SK-N-MC (cell line): ENCODE measurements around the gene CCL24.

ENCODE experiments used
- DNase-seq: peaks from one replicate; pipeline ENCODE4 v3.0.0-alpha.2; 2011; ENCODE audit warnings: low read depth, low spot score
- H3K27ac ChIP-seq: fragments of 200-600 bp; sonication (generic); 2 replicates; pipeline ENCODE4 v1.5.1; 2016; ENCODE audit warnings: mixed run types
- H3K36me3 ChIP-seq: fragments of 200-600 bp; sonication (generic); 2 replicates; pipeline ENCODE4 v1.6.1; 2017; ENCODE audit warnings: antibody characterized with exemption, low read length, mixed read lengths; ENCODE audit not compliant: insufficient read depth
- H3K4me3 ChIP-seq: fragments of 200-600 bp; sonication (generic); 2 replicates; pipeline ENCODE4 v1.5.1; 2016
- H3K9ac ChIP-seq: fragments of 200-600 bp; sonication (generic); 2 replicates; pipeline ENCODE4 v1.8.0; 2017; ENCODE audit warnings: mixed run types, mixed read lengths; ENCODE audit not compliant: insufficient read length
- H3K9me3 ChIP-seq: fragments of 200-600 bp; sonication (generic); 2 replicates; pipeline ENCODE4 v1.6.1; 2017; ENCODE audit warnings: low read depth, mild to moderate bottlenecking, antibody characterized with exemption, low read length, moderate library complexity, mixed read lengths
- EZH2 ChIP-seq: fragments of 200-600 bp; sonication (generic); IDR thresholded peaks from one replicate; pipeline ENCODE4 v1.6.1; 2017; ENCODE audit warnings: antibody characterized with exemption
- FOXP2 ChIP-seq: optimal IDR thresholded peaks from 2 replicates; pipeline ENCODE3; 2011; ENCODE audit warnings: mild to moderate bottlenecking, moderate library complexity; ENCODE audit not compliant: insufficient read depth; ENCODE audit errors: extremely low read length, control extremely low read depth
- POLR2AphosphoS5 ChIP-seq: IDR thresholded peaks from 2 replicates; pipeline ENCODE4 v1.6.1; 2012; ENCODE audit warnings: mild to moderate bottlenecking, low read depth, low read length, borderline replicate concordance

CCL24 gene

GRCh38 chr7:75823198-75823910, 9.7 kb upstream of the CCL24 start:
- H3K4me3 ChIP-seq, result no peak overlapping the region
- no peaks in the 10 kb centered on the region for H3K36me3 ChIP-seq
- H3K9ac ChIP-seq, result no peak overlapping the region
- no peak for DNase-seq
- TF ChIP-seq POLR2AphosphoS5 (no peak), FOXP2 (no peak), EZH2 (no peak)
- no peak overlapping the region for H3K27ac ChIP-seq
- no peaks in the 10 kb centered on the region for H3K9me3 ChIP-seq

GRCh38 chr7:75820688-75821087, 7.1 kb upstream of the CCL24 start:
- no peak overlapping the region for H3K4me3 ChIP-seq
- TF ChIP-seq FOXP2, result no peak
- TF ChIP-seq POLR2AphosphoS5, result no peak
- TF ChIP-seq EZH2, result no peak
- H3K9me3 ChIP-seq, result no peaks in the 10 kb centered on the region
- no peak for DNase-seq
- no peak overlapping the region for H3K27ac ChIP-seq
- H3K36me3 ChIP-seq, result no peaks in the 10 kb centered on the region
- H3K9ac ChIP-seq, result no peak overlapping the region

- no peaks in the 10 kb centered on the region for H3K36me3 ChIP-seq
- no peak overlapping the region for H3K9ac ChIP-seq
- TF ChIP-seq FOXP2, result no peak
- no peak for TF ChIP-seq POLR2AphosphoS5
- no peak for TF ChIP-seq EZH2
- no peaks in the 10 kb centered on the region for H3K9me3 ChIP-seq
- no peak for DNase-seq
- H3K4me3 ChIP-seq, result no peak overlapping the region
- H3K27ac ChIP-seq, result no peak overlapping the region
These were observed 6.1 kb upstream of the CCL24 start for GRCh38 chr7:75819711-75820110.

- DNase-seq, result no peak
- Histone ChIP-seq H3K9ac (no peak overlapping the region), H3K36me3 (no peaks in the 10 kb centered on the region), H3K9me3 (no peaks in the 10 kb centered on the region), H3K27ac (no peak overlapping the region), H3K4me3 (no peak overlapping the region)
- TF ChIP-seq EZH2 (no peak), FOXP2 (no peak), POLR2AphosphoS5 (no peak)
These were observed 4.9 kb upstream of the CCL24 start for GRCh38 chr7:75818472-75818871.

GRCh38 chr7:75817116-75817515, 3.5 kb upstream of the CCL24 start:
- TF ChIP-seq FOXP2 (no peak), POLR2AphosphoS5 (no peak), EZH2 (no peak)
- Histone ChIP-seq H3K27ac (no peak overlapping the region), H3K9me3 (no peaks in the 10 kb centered on the region), H3K9ac (no peak overlapping the region), H3K4me3 (no peak overlapping the region), H3K36me3 (no peaks in the 10 kb centered on the region)
- DNase-seq, result no peak

GRCh38 chr7:75815418-75816064, 1.9 kb upstream of the CCL24 start:
- no peak overlapping the region for H3K9ac ChIP-seq
- TF ChIP-seq FOXP2 (no peak), POLR2AphosphoS5 (no peak), EZH2 (no peak)

GRCh38 chr7:75814407-75814947, 871 bp upstream of the CCL24 start:
- DNase-seq, result no peak

More at GRCh38 chr7:75815418-75816064, 1.9 kb upstream of the CCL24 start:
- Histone ChIP-seq H3K27ac (no peak overlapping the region), H3K9me3 (no peaks in the 10 kb centered on the region), H3K4me3 (no peak overlapping the region), H3K36me3 (no peaks in the 10 kb centered on the region)
- DNase-seq, result no peak

GRCh38 chr7:75813084-75813483, 522 bp downstream of the CCL24 start:
- H3K9ac ChIP-seq, result no peak overlapping the region
- H3K36me3 ChIP-seq, result no peaks in the 10 kb centered on the region
- TF ChIP-seq EZH2 (no peak), POLR2AphosphoS5 (no peak), FOXP2 (no peak)
- no peaks in the 10 kb centered on the region for H3K9me3 ChIP-seq
- H3K4me3 ChIP-seq, result no peak overlapping the region
- no peak overlapping the region for H3K27ac ChIP-seq
- DNase-seq, result no peak

More at GRCh38 chr7:75814407-75814947, 871 bp upstream of the CCL24 start:
- no peaks in the 10 kb centered on the region for H3K36me3 ChIP-seq
- no peak overlapping the region for H3K4me3 ChIP-seq
- no peak for TF ChIP-seq POLR2AphosphoS5
- no peak for TF ChIP-seq EZH2
- no peak for TF ChIP-seq FOXP2
- no peak overlapping the region for H3K27ac ChIP-seq
- H3K9ac ChIP-seq, result no peak overlapping the region
- no peaks in the 10 kb centered on the region for H3K9me3 ChIP-seq
